ENCODE results near the gene CCDC149.

The CCDC149 gene

GRCh38 chr4:24923002-24923401 lies 10.2 kb upstream of the CCDC149 start:
- peaks cover 10% of the 10 kb centered on the region for H3K4me1 Mint-ChIP-seq
- DNase-seq = no peak
- H3K9me3 Mint-ChIP-seq = peaks cover 17% of the 10 kb centered on the region
- H3K27ac Mint-ChIP-seq = no peak overlapping the region
- H3K4me3 Mint-ChIP-seq = no peak overlapping the region
- no peak for TF ChIP-seq CTCF (IDR thresholded peaks at IDR 0.05)
- H3K27me3 Mint-ChIP-seq (ENCODE audit: low read depth, poor library complexity) = peaks cover 3% of the 10 kb centered on the region
- no peaks in the 10 kb centered on the region for H3K36me3 Mint-ChIP-seq (ENCODE audit: low read depth)

- peaks cover 13% of the 10 kb centered on the region for H3K4me1 Mint-ChIP-seq
- no peak overlapping the region for H3K4me3 Mint-ChIP-seq
- DNase-seq = no peak
- peaks cover 17% of the 10 kb centered on the region for H3K9me3 Mint-ChIP-seq
- no peaks in the 10 kb centered on the region for H3K36me3 Mint-ChIP-seq (ENCODE audit: low read depth)
- peaks cover 6% of the 10 kb centered on the region for H3K27me3 Mint-ChIP-seq (ENCODE audit: low read depth, poor library complexity)
- TF ChIP-seq CTCF (IDR thresholded peaks at IDR 0.05) = no peak
- H3K27ac Mint-ChIP-seq = no peak overlapping the region
Measured at GRCh38 chr4:24922416-24922815, 9.6 kb upstream of the CCDC149 start.

GRCh38 chr4:24921491-24921890 lies 8.6 kb upstream of the CCDC149 start:
- no peaks in the 10 kb centered on the region for H3K36me3 Mint-ChIP-seq (ENCODE audit: low read depth)
- H3K4me1 Mint-ChIP-seq = peaks cover 22% of the 10 kb centered on the region
- H3K27me3 Mint-ChIP-seq (ENCODE audit: low read depth, poor library complexity) = peaks cover 5% of the 10 kb centered on the region
- no peak for DNase-seq
- peaks cover 17% of the 10 kb centered on the region for H3K9me3 Mint-ChIP-seq
- H3K27ac Mint-ChIP-seq = no peak overlapping the region
- no peak for TF ChIP-seq CTCF (IDR thresholded peaks at IDR 0.05)
- H3K4me3 Mint-ChIP-seq = no peak overlapping the region

- TF ChIP-seq CTCF (IDR thresholded peaks at IDR 0.05) = no peak
- Mint-ChIP-seq H3K36me3 (ENCODE audit: low read depth) (no peaks in the 10 kb centered on the region), H3K4me1 (peaks cover 28% of the 10 kb centered on the region), H3K27me3 (ENCODE audit: low read depth, poor library complexity) (peaks cover 8% of the 10 kb centered on the region), H3K4me3 (no peak overlapping the region), H3K9me3 (peaks cover 17% of the 10 kb centered on the region), H3K27ac (no peak overlapping the region)
- no peak for DNase-seq
Measured at GRCh38 chr4:24920008-24920407, 7.2 kb upstream of the CCDC149 start.

GRCh38 chr4:24917076-24917856 lies 4.4 kb upstream of the CCDC149 start:
- H3K27ac Mint-ChIP-seq = peak overlapping the region; percentile 24
- no peaks in the 10 kb centered on the region for H3K36me3 Mint-ChIP-seq (ENCODE audit: low read depth)
- H3K4me1 Mint-ChIP-seq = peaks cover 19% of the 10 kb centered on the region
- no peak overlapping the region for H3K4me3 Mint-ChIP-seq
- peaks cover 16% of the 10 kb centered on the region for H3K27me3 Mint-ChIP-seq (ENCODE audit: low read depth, poor library complexity)
- TF ChIP-seq CTCF (IDR thresholded peaks at IDR 0.05) = no peak
- peaks cover 20% of the 10 kb centered on the region for H3K9me3 Mint-ChIP-seq
- DNase-seq = peak; percentile 12
